Mucosa of stomach (tissue), 1 donor: ENCODE measurements around the gene TLCD1.
A peak's percentile ranks its signal among the peaks of the same experiment; 100 is the strongest.
"Not testable (repeated sequence)": the region's sequence is repeated elsewhere in the genome, so short reads cannot be mapped to it uniquely, and the experiment has no call there.

Experiments used
- H3K27me3 ChIP-seq: one replicate; pipeline ENCODE4 v1.7.0; 2013; ENCODE audit warnings: mild to moderate bottlenecking, low read length; ENCODE audit not compliant: control insufficient read depth, insufficient read depth
- H3K36me3 ChIP-seq: one replicate; pipeline ENCODE4 v1.7.0; 2013; ENCODE audit warnings: low read length; ENCODE audit not compliant: control insufficient read depth, insufficient read depth
- H3K4me1 ChIP-seq: one replicate; pipeline ENCODE4 v1.7.0; 2013; ENCODE audit warnings: mild to moderate bottlenecking, low read length; ENCODE audit not compliant: control insufficient read depth, insufficient read depth
- H3K4me3 ChIP-seq: one replicate; pipeline ENCODE4 v1.7.0; 2013; ENCODE audit warnings: low read length
- H3K9ac ChIP-seq: one replicate; pipeline ENCODE4 v1.7.0; 2013; ENCODE audit warnings: mild to moderate bottlenecking, low read length, moderate library complexity
- H3K9me3 ChIP-seq: one replicate; pipeline ENCODE4 v1.7.0; 2013; ENCODE audit warnings: mild to moderate bottlenecking, low read length, moderate library complexity; ENCODE audit not compliant: control insufficient read depth
- donor health status: Pancreatic carcinoma.

TLCD1 gene

GRCh38 chr17:28744104-28744971, 18.3 kb upstream of the TLCD1 start:
- Histone ChIP-seq H3K4me3 (peak overlapping the region; percentile 85), H3K27me3 (no peaks in the 10 kb centered on the region), H3K36me3 (peaks cover 17% of the 10 kb centered on the region), H3K4me1 (peaks cover 68% of the 10 kb centered on the region), H3K9me3 (no peaks in the 10 kb centered on the region), H3K9ac (peak overlapping the region; percentile 99)

- Histone ChIP-seq H3K36me3 (peaks cover 14% of the 10 kb centered on the region), H3K4me1 (peaks cover 61% of the 10 kb centered on the region)
Measured at GRCh38 chr17:28743243-28744103, 17.4 kb upstream of the TLCD1 start, which contains the start of gene TRAF4. Gene TRAF4 (plus strand): TSS chr17:28744011. CDS start chr17:28744113, 102 bp downstream.

GRCh38 chr17:28741358-28742349, 15.6 kb upstream of the TLCD1 start:
- Histone ChIP-seq H3K36me3 (no peaks in the 10 kb centered on the region), H3K9ac (peak overlapping the region; percentile 24), H3K27me3 (no peaks in the 10 kb centered on the region), H3K9me3 (no peaks in the 10 kb centered on the region), H3K4me3 (no peak overlapping the region), H3K4me1 (peaks cover 52% of the 10 kb centered on the region)

More at GRCh38 chr17:28743243-28744103, 17.4 kb upstream of the TLCD1 start, which contains the start of gene TRAF4:
- no peaks in the 10 kb centered on the region for H3K9me3 ChIP-seq
- peak within 1 kb of the TSS; percentile 85 for H3K4me3 ChIP-seq
- peak within 1 kb of the TSS; percentile 99 for H3K9ac ChIP-seq
- H3K27me3 ChIP-seq = no peaks in the 10 kb centered on the region

- H3K36me3 ChIP-seq = no peaks in the 10 kb centered on the region
- H3K4me1 ChIP-seq = peaks cover 42% of the 10 kb centered on the region
- no peak overlapping the region for H3K4me3 ChIP-seq
- no peaks in the 10 kb centered on the region for H3K27me3 ChIP-seq
- H3K9ac ChIP-seq = no peak overlapping the region
- H3K9me3 ChIP-seq = no peaks in the 10 kb centered on the region
Measured at GRCh38 chr17:28740406-28741357, 14.6 kb upstream of the TLCD1 start.

- Histone ChIP-seq H3K4me1 (peaks cover 48% of the 10 kb centered on the region), H3K4me3 (no peak overlapping the region), H3K36me3 (no peaks in the 10 kb centered on the region), H3K27me3 (no peaks in the 10 kb centered on the region), H3K9me3 (no peaks in the 10 kb centered on the region), H3K9ac (no peak overlapping the region)
Measured at GRCh38 chr17:28738680-28739384, 12.8 kb upstream of the TLCD1 start.

- Histone ChIP-seq H3K4me3 (no peak overlapping the region), H3K36me3 (no peaks in the 10 kb centered on the region), H3K4me1 (peaks cover 45% of the 10 kb centered on the region), H3K9ac (no peak overlapping the region), H3K27me3 (no peaks in the 10 kb centered on the region), H3K9me3 (no peaks in the 10 kb centered on the region)
Measured at GRCh38 chr17:28737770-28738679, 12.0 kb upstream of the TLCD1 start.

GRCh38 chr17:28737316-28737715, 11.3 kb upstream of the TLCD1 start:
- Histone ChIP-seq H3K36me3 (no peaks in the 10 kb centered on the region), H3K9ac (no peak overlapping the region), H3K27me3 (no peaks in the 10 kb centered on the region), H3K9me3 (no peaks in the 10 kb centered on the region), H3K4me1 (peaks cover 38% of the 10 kb centered on the region), H3K4me3 (no peak overlapping the region)

- H3K4me3 ChIP-seq, H3K9me3 ChIP-seq, H3K9ac ChIP-seq, H3K36me3 ChIP-seq, H3K27me3 ChIP-seq: not testable (repeated sequence)
- peaks cover 26% of the 10 kb centered on the region for H3K4me1 ChIP-seq
Measured at GRCh38 chr17:28735913-28736769, 10.1 kb upstream of the TLCD1 start.

- no peak overlapping the region for H3K4me3 ChIP-seq
- no peak overlapping the region for H3K9ac ChIP-seq
- peaks cover 20% of the 10 kb centered on the region for H3K4me1 ChIP-seq
- H3K27me3 ChIP-seq = no peaks in the 10 kb centered on the region
- no peaks in the 10 kb centered on the region for H3K9me3 ChIP-seq
- no peaks in the 10 kb centered on the region for H3K36me3 ChIP-seq
Measured at GRCh38 chr17:28735242-28735722, 9.2 kb upstream of the TLCD1 start.
